Endothelial cell of umbilical vein (primary cell): ENCODE measurements around the gene MATK.
"Not testable (repeated sequence)": the region's sequence is repeated elsewhere in the genome, so short reads cannot be mapped to it uniquely, and the experiment has no call there.

ENCODE experiments used
- MAX ChIP-seq: IDR thresholded peaks from 2 replicates; pipeline ENCODE4 v1.6.1; 2011; ENCODE audit not compliant: insufficient read depth, insufficient read length
- POLR2A ChIP-seq: IDR thresholded peaks from 2 replicates; pipeline ENCODE4 v1.6.1; 2012; ENCODE audit warnings: low read depth, mild to moderate bottlenecking, control low read depth, low read length
- POLR2AphosphoS5 ChIP-seq: IDR thresholded peaks from 2 replicates; pipeline ENCODE4 v1.6.1; 2012; ENCODE audit warnings: low read depth, mild to moderate bottlenecking, control low read depth, low read length, moderate library complexity; ENCODE audit not compliant: insufficient read depth
- TF ChIP-seq, protein P1 (sequence below), 2 donors: IDR thresholded peaks; 1 replicate in 1 of 2; 2 replicates in 1 of 2; pipeline ENCODE4 v1.5.1; 2011; ENCODE audit warnings: low read length in 2 of 2, mild to moderate bottlenecking in 2 of 2, moderate library complexity in 2 of 2, control low read depth in 1 of 2, inconsistent platforms in 1 of 2, low read depth in 1 of 2; ENCODE audit not compliant: insufficient read depth in 1 of 2; ENCODE audit errors: extremely low read depth in 1 of 2

DNA sequence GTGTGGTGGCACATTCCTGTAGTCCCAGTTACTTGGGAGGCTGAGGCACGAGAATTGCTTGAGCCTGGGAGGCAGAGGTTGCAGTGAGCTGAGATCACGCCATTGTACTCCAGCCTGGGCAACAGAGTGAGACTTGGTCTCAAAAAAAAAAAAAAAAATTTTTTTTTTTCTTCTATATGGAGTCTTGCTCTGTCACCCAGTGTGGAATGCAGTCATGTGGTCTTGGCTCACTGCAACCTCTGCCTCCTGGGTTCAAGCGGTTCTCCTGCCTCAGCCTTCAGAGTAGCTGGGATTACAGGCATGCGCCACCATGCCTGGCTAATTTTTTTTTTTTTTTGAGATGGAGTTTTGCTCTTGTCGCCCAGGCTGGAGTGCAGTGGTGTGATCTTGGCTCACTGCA lies 20.4 kb downstream of the MATK start:
- TF ChIP-seq POLR2AphosphoS5, MAX, POLR2A: not testable (repeated sequence)
- TF ChIP-seq, protein P1, sequence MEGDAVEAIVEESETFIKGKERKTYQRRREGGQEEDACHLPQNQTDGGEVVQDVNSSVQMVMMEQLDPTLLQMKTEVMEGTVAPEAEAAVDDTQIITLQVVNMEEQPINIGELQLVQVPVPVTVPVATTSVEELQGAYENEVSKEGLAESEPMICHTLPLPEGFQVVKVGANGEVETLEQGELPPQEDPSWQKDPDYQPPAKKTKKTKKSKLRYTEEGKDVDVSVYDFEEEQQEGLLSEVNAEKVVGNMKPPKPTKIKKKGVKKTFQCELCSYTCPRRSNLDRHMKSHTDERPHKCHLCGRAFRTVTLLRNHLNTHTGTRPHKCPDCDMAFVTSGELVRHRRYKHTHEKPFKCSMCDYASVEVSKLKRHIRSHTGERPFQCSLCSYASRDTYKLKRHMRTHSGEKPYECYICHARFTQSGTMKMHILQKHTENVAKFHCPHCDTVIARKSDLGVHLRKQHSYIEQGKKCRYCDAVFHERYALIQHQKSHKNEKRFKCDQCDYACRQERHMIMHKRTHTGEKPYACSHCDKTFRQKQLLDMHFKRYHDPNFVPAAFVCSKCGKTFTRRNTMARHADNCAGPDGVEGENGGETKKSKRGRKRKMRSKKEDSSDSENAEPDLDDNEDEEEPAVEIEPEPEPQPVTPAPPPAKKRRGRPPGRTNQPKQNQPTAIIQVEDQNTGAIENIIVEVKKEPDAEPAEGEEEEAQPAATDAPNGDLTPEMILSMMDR (IDR thresholded peaks at IDR 0.05; ENCODE audit: extremely low read depth in 1 of 2, insufficient read depth in 1 of 2, low read depth in 1 of 2, low read length in 2 of 2): not testable (repeated sequence)
